Measurements from ENCODE around the gene ALS2.
"Not testable (repeated sequence)": the region's sequence is repeated elsewhere in the genome, so short reads cannot be mapped to it uniquely, and the experiment has no call there.

ALS2 gene

DNA sequence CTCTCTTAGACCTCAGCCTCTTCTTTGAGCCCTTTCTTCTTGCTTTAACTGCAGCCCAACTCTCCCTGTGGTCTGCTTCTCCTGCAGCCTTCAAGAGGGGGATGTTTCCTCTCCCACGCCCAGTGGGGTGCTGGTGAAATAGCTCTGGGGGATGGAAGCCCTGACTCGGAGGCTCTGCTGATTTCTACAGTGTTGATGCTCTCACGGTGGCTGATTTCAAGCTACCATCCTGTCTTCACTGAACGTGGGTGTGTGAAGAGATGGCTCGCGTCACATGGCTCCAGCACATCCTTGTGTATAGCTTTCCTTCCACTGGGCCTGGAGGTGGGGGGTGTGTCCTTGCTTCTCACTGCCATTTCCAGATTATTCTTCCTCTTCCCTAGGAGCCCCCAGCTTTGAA, 102.3 kb downstream of the ALS2 start:
- DNase-seq (ENCODE audit: low read depth in 1 of 2, low spot score in 1 of 2): no peak

DNA sequence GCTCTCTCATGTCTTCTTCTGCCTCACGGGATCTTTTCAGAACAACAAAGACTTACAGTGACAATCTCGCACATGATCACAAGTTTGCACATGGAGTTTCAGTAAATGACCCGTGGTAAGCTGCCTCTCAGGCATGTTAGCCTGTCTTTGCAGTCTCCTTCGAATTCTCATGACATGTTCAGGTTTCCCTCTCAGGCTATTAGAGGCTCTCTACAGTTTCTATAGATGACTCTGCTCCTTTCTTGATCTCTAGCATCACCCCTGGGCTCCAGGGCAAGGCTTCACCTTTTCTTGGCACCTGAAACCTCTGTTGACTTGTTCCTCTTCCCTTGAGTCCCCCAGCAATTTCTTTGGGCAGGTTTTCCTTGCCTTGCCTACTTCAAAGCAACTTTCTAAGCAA, 105.3 kb downstream of the ALS2 start:
- DNase-seq (ENCODE audit: low read depth in 1 of 2, low spot score in 1 of 2): no peak

DNA sequence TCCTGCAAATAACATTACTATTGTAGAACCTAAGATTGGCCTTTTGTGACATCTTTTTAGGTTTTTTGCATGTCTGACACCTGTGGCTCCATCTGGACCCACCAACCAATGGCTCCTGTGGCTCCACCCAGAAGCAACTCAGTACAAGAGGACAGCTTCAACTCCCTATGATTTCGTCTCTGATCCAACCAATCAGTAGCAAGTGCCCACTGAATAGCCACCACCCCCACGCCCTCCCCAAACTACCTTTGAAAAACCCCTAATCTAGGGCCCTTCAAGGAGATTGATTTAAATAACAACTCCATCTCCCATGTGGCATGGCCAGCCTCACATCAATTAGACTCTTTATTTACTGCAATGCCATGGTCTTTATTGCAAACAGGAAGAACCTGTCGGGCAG, 105.9 kb downstream of the ALS2 start:
- DNase-seq (ENCODE audit: low read depth in 1 of 2, low spot score in 1 of 2): no peak

DNA sequence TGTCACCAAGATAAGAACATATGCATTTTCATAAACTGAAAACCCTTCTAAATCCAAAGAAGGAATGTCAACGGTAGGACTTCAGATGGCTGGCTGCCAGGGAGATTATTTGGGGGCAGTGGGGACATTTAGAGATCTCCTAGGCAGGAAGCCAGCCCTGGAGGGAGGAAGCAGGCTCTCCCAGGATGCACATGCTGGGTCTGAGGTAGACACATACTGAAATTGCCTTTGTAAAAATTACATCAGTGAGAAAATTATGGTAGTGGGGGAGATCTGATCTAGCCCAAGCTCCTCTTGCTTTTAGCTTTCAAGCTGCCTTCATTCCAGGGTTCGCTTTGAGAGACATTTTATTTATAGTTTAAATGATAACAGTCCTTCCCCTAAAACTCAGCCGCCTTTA, 106.4 kb downstream of the ALS2 start:
- DNase-seq (ENCODE audit: low read depth in 1 of 2, low spot score in 1 of 2): no peak

DNA sequence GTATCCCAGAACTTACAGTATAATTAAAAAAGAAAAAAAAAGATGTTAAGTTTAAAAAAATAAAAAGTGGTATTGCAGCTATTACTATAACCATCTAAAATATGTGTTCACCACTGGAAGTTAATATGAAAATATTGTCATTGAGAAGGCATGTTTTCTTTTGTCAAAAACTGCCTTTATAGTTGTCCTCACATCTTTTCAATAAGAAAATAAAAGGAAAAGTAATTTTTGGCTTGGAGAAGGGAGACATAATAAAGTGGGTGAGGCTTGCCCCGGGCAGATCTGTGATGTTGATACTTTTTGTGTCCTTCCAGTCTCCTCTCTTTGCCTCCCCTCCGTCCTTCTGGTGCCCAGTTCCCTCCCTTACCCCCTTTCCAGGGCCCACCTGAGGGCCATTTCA, 107.2 kb downstream of the ALS2 start:
- DNase-seq (ENCODE audit: low read depth in 1 of 2, low spot score in 1 of 2): no peak

DNA sequence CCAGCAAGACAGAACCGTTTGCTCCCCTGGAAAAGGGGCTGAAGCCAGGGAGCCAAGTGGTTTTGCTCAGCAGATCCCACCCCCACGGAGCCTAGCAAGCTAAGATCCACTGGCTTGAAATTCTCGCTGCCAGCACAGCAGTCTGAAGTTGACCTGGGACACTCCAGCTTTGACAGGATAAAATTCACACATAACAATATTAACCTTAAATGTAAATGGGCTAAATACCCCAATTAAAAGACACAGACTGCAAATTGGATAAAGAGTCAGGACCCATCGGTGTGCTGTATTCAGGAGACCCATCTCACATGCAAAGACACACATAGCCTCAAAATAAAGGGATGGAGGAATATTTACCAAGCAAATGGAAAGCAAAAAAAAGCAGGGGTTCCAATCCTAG, 109.5 kb downstream of the ALS2 start:
- not testable (repeated sequence) for DNase-seq (ENCODE audit: low read depth in 1 of 2, low spot score in 1 of 2)

DNA sequence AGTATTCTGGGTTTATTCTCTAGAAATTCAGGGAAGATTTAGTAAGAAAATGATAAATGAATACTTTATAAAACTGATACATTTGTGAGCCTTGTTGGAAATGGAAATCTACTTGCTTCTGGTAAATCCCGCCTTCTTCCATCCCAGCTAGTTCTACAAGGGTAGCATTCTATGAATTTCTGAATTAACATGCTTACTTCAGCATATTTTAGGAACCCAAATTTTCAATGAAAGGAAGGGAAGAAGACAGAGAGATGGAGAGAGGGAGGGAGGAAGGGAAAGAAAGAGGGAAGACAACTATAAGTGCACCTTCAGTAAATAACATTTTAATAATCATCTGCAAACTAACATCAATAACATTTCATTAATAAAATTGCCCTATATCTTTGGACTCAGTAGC, 110.9 kb downstream of the ALS2 start:
- no peak for DNase-seq (ENCODE audit: low read depth in 1 of 2, low spot score in 1 of 2)

DNA sequence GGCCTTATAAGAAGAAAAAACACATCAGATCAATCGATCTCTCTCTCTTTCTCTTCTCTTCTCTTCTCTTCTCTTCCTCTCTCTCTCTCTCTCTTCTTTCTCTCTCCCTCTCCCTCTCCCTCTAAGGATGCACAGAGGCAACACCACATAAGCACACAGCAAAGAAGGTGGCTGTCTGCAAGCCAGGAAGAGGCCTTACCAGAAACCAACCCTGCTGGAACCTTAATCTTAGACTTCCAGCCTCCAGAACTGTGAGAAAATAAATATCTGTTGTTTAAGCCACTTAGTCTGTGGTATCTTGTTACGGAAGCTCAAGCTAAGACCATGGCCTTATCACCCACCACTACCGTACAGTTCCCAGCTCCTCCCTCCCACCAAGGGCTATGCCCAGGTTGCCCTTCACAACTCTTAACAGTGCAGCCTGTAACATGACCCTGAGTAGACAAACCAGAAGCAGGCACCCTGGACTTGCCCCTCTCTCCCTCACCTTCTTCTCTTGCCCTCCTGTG, 112.3 kb downstream of the ALS2 start:
- no peak for DNase-seq (ENCODE audit: low read depth in 1 of 2, low spot score in 1 of 2)

DNA sequence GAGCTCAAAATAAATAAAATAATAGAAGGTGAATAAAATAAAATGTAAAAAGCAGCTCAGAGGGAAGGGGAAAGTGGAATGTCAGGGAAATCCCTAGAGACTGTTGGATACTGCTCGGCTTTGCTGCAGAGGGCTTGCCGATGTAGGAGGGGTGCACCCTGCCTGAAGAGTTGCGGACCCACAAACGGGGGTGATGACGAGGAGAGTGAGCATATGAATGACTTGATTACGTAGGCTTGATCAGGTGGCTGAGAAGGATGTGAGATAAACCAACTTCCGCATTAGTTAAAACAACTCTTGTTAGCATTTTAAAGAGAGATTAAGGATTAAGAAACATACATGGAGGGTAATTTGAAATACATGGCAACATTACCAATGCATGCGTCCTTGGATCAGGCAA, 116.4 kb downstream of the ALS2 start:
- DNase-seq (ENCODE audit: low read depth in 1 of 2, low spot score in 1 of 2): no peak

DNA sequence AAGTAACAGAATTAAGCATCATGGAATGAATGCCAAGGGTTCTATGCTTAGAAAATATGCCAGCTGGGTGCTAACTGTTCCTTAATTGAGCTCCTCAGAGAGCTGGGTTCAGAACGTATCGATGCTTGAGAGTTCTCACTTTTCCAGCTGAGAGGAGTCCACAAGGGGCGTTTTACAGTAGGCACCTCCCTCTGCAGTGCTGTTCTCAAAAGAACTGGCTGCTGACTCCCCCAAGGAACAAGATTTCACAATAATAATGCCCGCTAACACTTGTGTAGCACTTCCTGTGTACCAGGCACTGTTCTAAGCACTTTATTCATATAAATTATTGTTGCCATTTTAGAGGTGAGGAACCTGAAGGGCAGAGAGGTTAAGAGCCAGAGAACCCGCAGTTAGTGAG, 119.4 kb downstream of the ALS2 start:
- no peak for DNase-seq (ENCODE audit: low read depth in 1 of 2, low spot score in 1 of 2)

DNA sequence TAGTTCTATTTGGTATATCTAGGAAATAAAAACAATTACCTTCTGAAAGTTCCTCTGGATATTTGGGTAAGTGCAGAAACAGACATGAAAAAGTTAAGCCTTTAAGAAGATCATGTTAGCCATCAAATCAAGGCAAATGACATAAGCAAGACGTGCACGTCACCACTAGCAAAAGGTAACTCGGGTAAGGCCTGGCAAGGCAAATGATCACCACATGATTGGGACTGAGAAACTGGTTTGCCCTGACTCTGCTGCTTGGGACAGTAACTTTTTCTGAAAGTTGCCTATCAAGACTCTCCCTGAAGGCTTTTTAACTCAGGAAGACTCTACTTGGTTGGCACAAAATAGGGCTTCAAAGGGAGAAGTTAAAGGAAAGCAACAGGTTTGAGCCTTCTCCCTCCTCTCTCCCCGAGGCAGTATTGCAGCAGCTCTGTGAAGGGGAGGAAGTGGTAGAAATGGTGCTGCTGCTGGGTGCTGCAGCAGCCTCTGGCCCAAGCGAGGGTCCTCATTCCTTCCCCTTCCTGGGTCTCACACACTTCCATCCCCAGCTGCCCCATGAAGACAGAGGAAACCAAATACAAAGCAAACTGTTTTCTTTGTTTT, 120.3 kb downstream of the ALS2 start:
- no peak for DNase-seq (ENCODE audit: low read depth in 1 of 2, low spot score in 1 of 2)

DNA sequence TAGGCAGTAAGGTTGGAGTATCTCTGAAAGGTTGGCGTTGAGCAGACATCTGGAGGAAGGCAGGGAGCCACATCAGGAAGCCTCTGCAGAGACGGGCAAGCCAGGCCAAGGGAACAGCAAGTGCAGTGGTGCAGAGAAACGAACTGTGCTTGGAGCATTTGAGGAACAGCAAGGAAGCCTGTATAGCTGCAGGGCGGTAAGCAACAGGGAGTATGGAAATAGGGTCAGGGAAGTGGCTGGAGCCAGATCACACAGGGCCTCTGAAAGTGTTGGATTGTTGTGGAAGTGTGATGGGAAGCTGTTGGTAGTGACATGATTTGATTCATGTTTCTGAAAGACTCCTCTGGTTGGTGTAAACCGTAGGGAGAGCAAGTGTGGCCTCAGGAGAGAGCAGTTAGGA, 124.0 kb downstream of the ALS2 start:
- DNase-seq (ENCODE audit: low read depth in 1 of 2, low spot score in 1 of 2): no peak

DNA sequence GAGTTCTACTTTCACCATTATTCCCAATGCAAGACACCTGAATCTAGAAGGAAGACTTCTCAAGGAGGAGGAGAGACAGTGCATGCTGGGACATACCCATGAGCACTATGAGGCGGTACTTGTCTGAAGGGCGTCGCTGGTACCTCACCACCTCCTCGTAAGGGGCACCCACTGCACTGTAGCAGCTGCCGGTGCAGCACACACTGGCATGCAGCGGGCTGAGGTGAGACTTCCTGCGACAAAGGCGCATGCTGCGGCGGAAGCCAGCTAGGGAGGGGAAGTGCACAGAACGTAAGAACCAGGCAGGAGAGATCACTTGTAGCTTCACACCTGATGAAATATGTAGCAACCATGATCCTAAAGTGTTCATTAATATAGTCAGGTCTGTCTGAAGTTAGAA, 124.6 kb downstream of the ALS2 start:
- DNase-seq (ENCODE audit: low read depth in 1 of 2, low spot score in 1 of 2): no peak

DNA sequence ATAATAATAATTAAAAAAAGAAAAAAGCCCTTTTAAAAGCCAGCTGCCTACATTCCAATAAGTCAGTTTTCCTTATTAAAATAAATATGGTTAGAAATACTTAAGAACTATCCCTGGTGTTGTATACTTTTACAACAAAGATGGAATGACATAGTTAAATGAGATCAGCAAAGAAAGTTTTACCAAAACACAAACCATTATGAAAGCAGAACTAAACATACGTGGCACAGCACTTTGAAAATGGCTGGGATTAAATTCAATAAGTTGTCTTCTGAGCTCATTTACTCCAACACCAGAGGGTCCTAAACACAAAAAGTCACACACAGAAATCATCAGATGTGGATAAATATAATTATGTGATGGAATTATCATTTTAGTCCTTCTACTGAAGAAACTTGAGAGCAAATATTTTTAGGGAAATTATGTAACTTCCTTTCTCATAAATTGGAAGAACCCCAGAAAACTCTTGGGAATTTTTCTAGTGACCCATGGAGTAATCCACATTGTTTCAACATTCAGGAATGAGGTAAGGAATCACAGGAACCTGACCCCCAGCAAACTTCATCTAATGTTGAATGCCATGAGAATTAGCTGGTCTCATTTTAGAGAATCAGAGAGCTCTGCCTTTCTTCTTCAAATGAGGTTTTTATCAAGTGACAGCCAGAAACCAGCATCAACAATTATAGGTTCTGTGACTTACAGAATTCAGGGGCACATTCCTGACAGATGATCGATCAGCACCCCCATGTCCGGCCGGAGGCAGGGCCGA, 125.9 kb downstream of the ALS2 start:
- no peak for DNase-seq (ENCODE audit: low read depth in 1 of 2, low spot score in 1 of 2)

DNA sequence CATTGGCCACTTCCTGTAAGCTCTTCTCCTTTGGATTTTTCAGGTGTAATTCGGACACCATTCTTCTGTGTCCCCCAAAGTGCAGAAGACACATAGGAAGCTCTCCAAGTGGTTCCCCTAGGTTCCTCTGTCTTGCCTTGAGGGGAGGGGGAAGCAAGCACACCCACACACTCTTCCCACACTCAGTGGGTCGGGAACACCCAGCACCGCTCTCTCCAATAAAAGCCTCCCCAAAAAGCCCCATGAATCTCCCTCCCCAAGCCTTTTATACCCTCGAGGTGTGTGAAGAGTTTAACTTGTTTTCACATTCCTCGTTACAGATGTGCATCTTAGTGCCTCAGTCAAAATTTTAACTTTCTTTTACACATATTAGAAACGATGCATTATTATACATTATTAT, 127.5 kb downstream of the ALS2 start:
- no peak for DNase-seq (ENCODE audit: low read depth in 1 of 2, low spot score in 1 of 2)

Measured in activated CD4-positive, alpha-beta T cell treated with anti-CD3 and anti-CD28 coated beads, Interleukin-2, amount 50 U/mL, for 24 hours (primary cell).